Mucosa of descending colon (tissue), 3 donors: ENCODE measurements around the gene USP47. TPM values are rescaled to one million over a fixed set of nuclear protein-coding genes. Genes with fewer than 3 reads are reported as not detected.

Experiments used
- ATAC-seq: fragments of 200-7000 bp; cut with Tn5 transposase; one replicate; pipeline ENCODE4 v1.9.1; 2020; ENCODE audit warnings: mild to moderate bottlenecking, moderate library complexity
- DNase-seq, 3 donors: peaks; one replicate each; pipeline ENCODE4 v3.0.0-alpha.2; 2020
- H3K36me3 ChIP-seq: fragments of 200-600 bp; one replicate; pipeline ENCODE4 v1.8.0; 2021; ENCODE audit warnings: low read depth, mild to moderate bottlenecking
- H3K4me1 ChIP-seq: fragments of 200-600 bp; one replicate; pipeline ENCODE4 v1.8.0; 2021; ENCODE audit warnings: low read depth, mild to moderate bottlenecking
- H3K4me3 ChIP-seq: fragments of 200-600 bp; one replicate; pipeline ENCODE4 v1.8.0; 2021; ENCODE audit warnings: mild to moderate bottlenecking
- H3K9me3 ChIP-seq: fragments of 200-600 bp; one replicate; pipeline ENCODE4 v1.8.0; 2021; ENCODE audit warnings: mild to moderate bottlenecking
- intact Hi-C, 2 donors: fragments of 100-400 bp; cut with DNase I in 1 of 2; cut with micrococcal nuclease in 1 of 2; formaldehyde crosslinking; loops; one replicate each; pipeline versions ENCODE4 v1.11.0 to v1.11.1; 2022; cut with DNase I, micrococcal nuclease
- total RNA-seq, 3 donors: library from RNA; stranded (reverse); fragmentation: NEBNext Ultra II Directional in 2 of 3; extraction: Animal tissue kit (Norgen Biotek cat#: 25700) in 2 of 3; gene quantifications; one replicate each; pipeline versions ENCODE4 v1.2.1 to v1.2.4, GENCODE V29; 2021 to 2023
- TF ChIP-seq, protein P1 (sequence below): fragments of 200-600 bp; IDR thresholded peaks from one replicate; pipeline ENCODE4 v1.8.0; 2022; ENCODE audit warnings: antibody characterized with exemption, mild to moderate bottlenecking
- donor health status: DM: no; HTN: no; CAD: no; lungs with moderate emphysema.
- donor health status: DM: no; HTN: no; CAD: no.
- donor health status: DM: no; HTN: yes; CAD: no.

Gene USP47
- total RNA-seq, 3 donors from 2014 or later, result 36.1 to 59.3 (median 39.1) TPM

DNA sequence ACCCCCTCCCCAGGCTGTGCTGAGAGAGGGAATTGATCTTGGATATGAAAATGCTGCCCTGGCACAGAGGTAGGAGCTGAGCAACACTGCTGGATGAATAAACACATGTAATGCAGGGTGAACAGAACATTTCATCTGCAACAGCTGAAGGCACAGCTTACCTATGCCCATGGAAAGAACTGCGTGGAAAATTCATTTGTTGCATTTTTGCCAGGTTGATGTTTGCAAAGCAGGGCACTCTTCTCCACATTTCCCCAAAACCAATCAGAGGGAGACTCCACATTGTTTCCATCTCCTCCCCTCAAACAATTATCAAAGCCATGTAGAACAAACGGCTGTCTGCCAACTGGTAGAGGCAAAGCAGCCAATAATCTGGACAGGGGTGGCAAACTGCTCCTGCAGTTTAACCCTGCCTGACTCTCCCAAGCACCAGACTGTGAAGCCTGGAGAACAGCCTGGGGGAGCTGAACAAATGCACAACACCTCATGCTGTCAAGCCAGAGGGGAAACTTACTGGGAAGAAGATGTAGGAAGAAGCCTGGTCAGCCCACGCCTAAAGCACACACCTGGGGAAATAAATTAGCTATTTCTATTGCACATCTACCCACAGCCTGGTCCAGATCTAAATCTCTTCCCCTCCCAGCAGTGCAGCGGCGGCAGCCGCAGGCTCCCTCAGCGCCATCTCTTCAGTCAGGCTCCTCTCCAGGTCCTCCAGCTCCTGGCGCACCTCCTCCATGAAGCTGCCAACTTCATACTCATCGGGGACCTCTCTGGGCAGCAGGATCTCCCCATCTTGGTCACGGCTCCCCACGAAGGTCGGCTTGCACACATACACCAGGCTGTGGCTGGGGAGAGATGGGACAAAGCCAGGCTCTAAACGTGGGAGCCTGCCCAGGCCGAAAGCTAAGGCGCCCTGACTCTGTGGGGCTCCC lies 122.3 kb downstream of the USP47 start:
- DNase-seq, result no peak
- Histone ChIP-seq H3K9me3 (no peaks in the 10 kb centered on the region), H3K4me1 (no peaks in the 10 kb centered on the region), H3K36me3 (no peaks in the 10 kb centered on the region), H3K4me3 (no peak overlapping the region)
- TF ChIP-seq, protein P1, sequence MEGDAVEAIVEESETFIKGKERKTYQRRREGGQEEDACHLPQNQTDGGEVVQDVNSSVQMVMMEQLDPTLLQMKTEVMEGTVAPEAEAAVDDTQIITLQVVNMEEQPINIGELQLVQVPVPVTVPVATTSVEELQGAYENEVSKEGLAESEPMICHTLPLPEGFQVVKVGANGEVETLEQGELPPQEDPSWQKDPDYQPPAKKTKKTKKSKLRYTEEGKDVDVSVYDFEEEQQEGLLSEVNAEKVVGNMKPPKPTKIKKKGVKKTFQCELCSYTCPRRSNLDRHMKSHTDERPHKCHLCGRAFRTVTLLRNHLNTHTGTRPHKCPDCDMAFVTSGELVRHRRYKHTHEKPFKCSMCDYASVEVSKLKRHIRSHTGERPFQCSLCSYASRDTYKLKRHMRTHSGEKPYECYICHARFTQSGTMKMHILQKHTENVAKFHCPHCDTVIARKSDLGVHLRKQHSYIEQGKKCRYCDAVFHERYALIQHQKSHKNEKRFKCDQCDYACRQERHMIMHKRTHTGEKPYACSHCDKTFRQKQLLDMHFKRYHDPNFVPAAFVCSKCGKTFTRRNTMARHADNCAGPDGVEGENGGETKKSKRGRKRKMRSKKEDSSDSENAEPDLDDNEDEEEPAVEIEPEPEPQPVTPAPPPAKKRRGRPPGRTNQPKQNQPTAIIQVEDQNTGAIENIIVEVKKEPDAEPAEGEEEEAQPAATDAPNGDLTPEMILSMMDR, result no peak
- ATAC-seq, result no peak
- intact Hi-C loops, result no loop called here

DNA sequence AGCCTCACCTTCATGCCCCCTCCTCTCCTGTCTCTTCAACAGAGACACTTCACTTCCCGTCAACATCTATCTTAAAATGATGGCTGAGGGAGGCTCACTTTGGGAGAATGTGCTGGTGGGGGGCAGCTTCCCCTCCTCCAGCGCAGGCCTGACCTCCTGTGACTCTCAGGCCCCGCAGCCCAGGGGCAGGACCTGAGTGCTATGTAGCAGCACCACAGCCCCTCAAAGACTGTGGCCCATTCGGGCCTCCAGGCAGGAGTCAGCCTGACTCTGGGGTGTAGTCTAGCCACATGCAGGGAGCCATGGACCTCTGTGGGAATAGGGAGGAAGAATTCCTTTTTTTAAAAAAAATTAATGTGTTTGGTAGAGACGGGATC lies 123.0 kb downstream of the USP47 start:
- Histone ChIP-seq H3K4me3 (no peak overlapping the region), H3K9me3 (no peaks in the 10 kb centered on the region), H3K36me3 (no peaks in the 10 kb centered on the region), H3K4me1 (no peaks in the 10 kb centered on the region)
- TF ChIP-seq, protein P1, result no peak
- intact Hi-C loops, result no loop called here
- DNase-seq (no peak), ATAC-seq (no peak)

DNA sequence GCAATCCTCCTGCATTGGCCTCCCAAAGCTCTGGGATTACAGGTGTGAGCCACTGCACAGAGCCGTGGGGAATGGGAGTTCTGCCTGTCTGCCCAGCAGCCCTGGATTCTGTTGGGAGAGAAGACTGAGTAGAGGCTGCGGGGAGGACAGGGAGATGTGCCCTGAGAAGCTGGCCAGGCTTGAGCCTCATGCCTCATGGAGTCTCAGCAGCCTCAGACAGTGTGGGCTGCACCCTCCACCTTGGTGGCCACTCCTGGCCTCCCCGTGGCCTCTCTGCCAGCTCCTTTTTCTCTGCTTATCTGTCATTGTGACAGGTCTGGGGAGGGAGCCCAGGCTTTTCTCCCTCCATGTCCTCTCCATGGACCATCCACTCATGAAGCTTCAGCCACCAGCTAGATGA lies 123.4 kb downstream of the USP47 start:
- no peaks in the 10 kb centered on the region for H3K4me1 ChIP-seq
- intact Hi-C loops, result no loop called here
- H3K4me3 ChIP-seq, result no peak overlapping the region
- TF ChIP-seq, protein P1, result no peak
- no peaks in the 10 kb centered on the region for H3K36me3 ChIP-seq
- DNase-seq, result no peak
- no peaks in the 10 kb centered on the region for H3K9me3 ChIP-seq
- ATAC-seq, result no peak

DNA sequence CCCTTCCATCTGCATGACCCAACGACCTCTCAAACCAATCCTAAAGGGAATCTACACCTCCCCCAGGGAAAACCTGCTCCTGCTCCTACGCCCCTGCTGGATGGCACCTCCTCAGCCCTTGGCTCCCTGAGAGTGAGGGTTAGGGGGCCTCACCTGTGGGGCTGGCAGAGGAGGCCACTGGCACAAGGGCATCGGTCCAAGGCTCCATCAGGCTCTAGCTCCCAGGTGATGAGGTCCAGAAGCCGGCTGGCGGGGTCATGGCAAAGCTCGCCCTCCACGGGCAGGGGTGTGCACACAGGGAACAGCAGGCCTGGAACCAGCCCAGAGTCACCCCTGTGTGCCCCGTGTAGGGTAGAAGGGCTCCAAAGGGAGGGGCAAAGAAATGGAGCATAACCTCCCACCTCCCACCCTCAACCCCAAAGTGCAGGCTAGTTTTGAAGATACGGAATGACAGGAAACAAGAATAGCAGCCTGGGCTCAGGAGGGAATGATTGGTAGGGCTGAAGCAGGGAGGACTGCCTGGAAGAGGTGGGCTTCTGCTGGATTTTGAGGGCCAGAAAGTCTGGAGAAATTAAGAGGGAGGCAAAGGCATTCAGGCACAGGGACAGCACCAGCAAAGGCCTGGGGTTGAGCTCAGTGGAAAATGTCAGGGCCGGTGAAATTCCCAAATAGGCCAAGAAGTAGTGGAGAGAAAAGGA lies 124.0 kb downstream of the USP47 start:
- Histone ChIP-seq H3K9me3 (no peaks in the 10 kb centered on the region), H3K4me3 (no peak overlapping the region), H3K4me1 (no peaks in the 10 kb centered on the region), H3K36me3 (no peaks in the 10 kb centered on the region)
- DNase-seq, result no peak
- ATAC-seq, result no peak
- intact Hi-C loops, result no loop called here
- TF ChIP-seq, protein P1, result no peak

DNA sequence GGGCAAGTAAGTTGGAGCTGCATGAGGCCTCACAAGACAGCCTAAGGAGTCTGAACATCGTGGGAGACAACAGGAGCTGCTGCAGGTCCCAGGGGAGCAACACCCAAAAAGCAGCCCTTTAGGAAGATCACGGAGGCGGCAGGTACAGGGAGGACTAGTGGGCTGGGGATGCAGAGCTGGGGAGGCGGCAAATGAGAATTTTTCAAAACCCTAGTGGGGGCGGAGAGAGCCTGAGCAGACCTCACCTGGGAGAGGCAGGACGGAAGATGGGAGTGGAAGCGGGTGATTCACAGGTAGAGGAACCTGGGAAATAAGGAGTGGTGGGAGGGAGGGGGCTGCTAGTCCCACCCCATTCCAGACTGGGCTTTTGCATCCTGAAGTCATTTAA lies 124.6 kb downstream of the USP47 start:
- intact Hi-C loops, result no loop called here
- TF ChIP-seq, protein P1, result no peak
- Histone ChIP-seq H3K4me1 (no peaks in the 10 kb centered on the region), H3K4me3 (no peak overlapping the region), H3K9me3 (no peaks in the 10 kb centered on the region), H3K36me3 (no peaks in the 10 kb centered on the region)
- no peak for DNase-seq
- ATAC-seq, result no peak
